Right lobe of liver (tissue), 4 donors: ENCODE measurements around the gene ANAPC2.

Source experiments
- CTCF ChIP-seq, 4 donors: fragments of 200-600 bp in 3 of 4; fragments of 450-650 bp in 1 of 4; IDR thresholded peaks; one replicate each; pipeline versions ENCODE4 v1.5.1 to v1.8.0; 2016 to 2022; ENCODE audit warnings: antibody characterized with exemption in 4 of 4, mild to moderate bottlenecking in 2 of 4
- POLR2A ChIP-seq: fragments of 450-650 bp; IDR thresholded peaks from one replicate; pipeline ENCODE4 v1.6.1; 2017; ENCODE audit warnings: antibody characterized with exemption, mild to moderate bottlenecking
- donor health status: DM: no; HTN: no; CAD: no.
- donor health status: DM: no; HTN: no; CAD: no.
- donor health status: DM: no; HTN: yes; CAD: no.

GRCh38 chr9:137141976-137142936 lies 46.1 kb downstream of the ANAPC2 start:
- TF ChIP-seq POLR2A (no peak), CTCF (IDR thresholded peaks at IDR 0.05) (no peak)
